SK-N-SH (cell line): ENCODE measurements around the gene ZXDC. TPM values are rescaled to one million over a fixed set of nuclear protein-coding genes. Genes with fewer than 3 reads are reported as not detected.

Experiments used
- CTCF ChIA-PET: fragments of 300-600, 350-600 bp; formaldehyde crosslinking; extraction: SDS; loops from one replicate; lab custom pipeline; 2021; lab: Yijun Ruan, JAX
- POLR2A ChIA-PET: fragments of 350-600 bp; sonication (Branson Sonifier 250); formaldehyde crosslinking; extraction: SDS; loops from one replicate; lab custom pipeline; 2020; ENCODE audit warnings: antibody characterized with exemption, inconsistent platforms; lab: Yijun Ruan, JAX
- DNase-seq: peaks from one replicate; pipeline ENCODE4 v3.0.0; 2012
- H2AFZ ChIP-seq: fragments of 200-600 bp; sonication (generic); 2 replicates; pipeline ENCODE4 v1.8.1; 2016; ENCODE audit warnings: antibody characterized with exemption, mild to moderate bottlenecking, low read depth
- H3F3A ChIP-seq: fragments of 200-600 bp; sonication (generic); replicated peaks from 2 replicates; pipeline ENCODE3; 2016; ENCODE audit warnings: antibody characterized with exemption, mild to moderate bottlenecking; ENCODE audit not compliant: insufficient read depth
- H3K27ac ChIP-seq, 2 experiments: fragments of 200-500 bp in 1 of 2; fragments of 200-600 bp in 1 of 2; sonication (Bioruptor generic) in 1 of 2; sonication (generic), shearing (Covaris generic) in 1 of 2; 2 replicates each; pipeline versions ENCODE4 v1.5.1 to v1.6.1; 2014 to 2016; ENCODE audit warnings: low read depth in 2 of 2, inconsistent platforms in 1 of 2, low read length in 1 of 2, mild to moderate bottlenecking in 1 of 2, mixed read lengths in 1 of 2
- H3K27me3 ChIP-seq: fragments of 200-600 bp; sonication (generic), shearing (Covaris generic); 2 replicates; pipeline ENCODE4 v1.6.1; 2016; ENCODE audit warnings: mixed run types; ENCODE audit not compliant: insufficient read depth
- H3K36me3 ChIP-seq, 2 experiments: fragments of 200-500 bp in 1 of 2; fragments of 200-600 bp in 1 of 2; sonication (Bioruptor generic) in 1 of 2; sonication (generic) in 1 of 2; replicated peaks in 1 of 2; 2 replicates each; pipeline versions ENCODE3 to v1.5.1; 2014 to 2016; ENCODE audit warnings: low read length in 1 of 2, mild to moderate bottlenecking in 1 of 2; ENCODE audit not compliant: insufficient read depth in 2 of 2, control insufficient read depth in 1 of 2
- H3K4me1 ChIP-seq, 2 experiments: fragments of 200-500 bp in 1 of 2; fragments of 200-600 bp in 1 of 2; sonication (Bioruptor generic) in 1 of 2; sonication (generic), shearing (Covaris generic) in 1 of 2; 2 replicates each; pipeline versions ENCODE4 v1.5.1 to v1.6.1; 2014 to 2016; ENCODE audit warnings: low read depth in 1 of 2, low read length in 1 of 2, mixed run types in 1 of 2; ENCODE audit not compliant: insufficient read depth in 2 of 2, control insufficient read depth in 1 of 2
- H3K4me2 ChIP-seq: fragments of 200-600 bp; sonication (generic), shearing (Covaris generic); 2 replicates; pipeline ENCODE4 v1.6.1; 2017; ENCODE audit warnings: mixed run types
- H3K4me3 ChIP-seq, 2 experiments: fragments of 200-500 bp in 1 of 2; fragments of 200-600 bp in 1 of 2; sonication (Bioruptor generic) in 1 of 2; sonication (generic), shearing (Covaris generic) in 1 of 2; 2 replicates each; pipeline versions ENCODE4 v1.5.1 to v1.8.1; 2014 to 2016; ENCODE audit warnings: low read depth in 2 of 2, inconsistent platforms in 1 of 2, low read length in 1 of 2, mild to moderate bottlenecking in 1 of 2, mixed read lengths in 1 of 2, moderate library complexity in 1 of 2
- H3K79me2 ChIP-seq: fragments of 200-600 bp; sonication (generic); 2 replicates; pipeline ENCODE4 v1.8.1; 2017; ENCODE audit warnings: mild to moderate bottlenecking; ENCODE audit not compliant: insufficient read depth
- H3K9ac ChIP-seq: fragments of 200-600 bp; sonication (generic); 2 replicates; pipeline ENCODE4 v1.6.1; 2017; ENCODE audit warnings: mixed run types
- H3K9me2 ChIP-seq: fragments of 200-600 bp; sonication (generic); 2 replicates; pipeline ENCODE4 v1.6.1; 2017; ENCODE audit warnings: mixed run types
- H3K9me3 ChIP-seq: fragments of 200-600 bp; sonication (generic); 2 replicates; pipeline ENCODE4 v1.6.1; 2017; ENCODE audit warnings: mixed run types, mild to moderate bottlenecking, moderate library complexity
- H4K20me1 ChIP-seq: fragments of 200-600 bp; sonication (generic); 2 replicates; pipeline ENCODE4 v1.6.1; 2017; ENCODE audit warnings: mild to moderate bottlenecking, mixed run types; ENCODE audit not compliant: insufficient read depth
- CHD2 ChIP-seq: fragments of 150-350 bp; IDR thresholded peaks from 2 replicates; pipeline ENCODE4 v1.6.1; 2018; ENCODE audit warnings: low read length; ENCODE audit not compliant: partially characterized antibody
- CTCF ChIP-seq: fragments of 200-600 bp; sonication (generic); IDR thresholded peaks from 2 replicates; pipeline ENCODE4 v1.6.1; 2017; ENCODE audit warnings: antibody characterized with exemption, mild to moderate bottlenecking, moderate library complexity
- EP300 ChIP-seq, 2 experiments: IDR thresholded peaks; 2 replicates each; pipeline versions ENCODE4 v1.4.0 to v1.6.1; 2012; ENCODE audit warnings: borderline replicate concordance in 1 of 2, low read depth in 1 of 2, low read length in 1 of 2
- FOXJ3 ChIP-seq: sonication (generic); formaldehyde crosslinking; IDR thresholded peaks from 2 replicates; pipeline ENCODE4 v1.5.1; 2020; ENCODE audit warnings: mild to moderate bottlenecking, missing genetic modification reagents
- FOXM1 ChIP-seq: IDR thresholded peaks from 2 replicates; pipeline ENCODE4 v1.4.0; 2012; ENCODE audit warnings: low read depth, mild to moderate bottlenecking
- GATA2 ChIP-seq: sonication (generic); formaldehyde crosslinking; IDR thresholded peaks from 2 replicates; pipeline ENCODE4 v1.5.0; 2020; ENCODE audit warnings: mild to moderate bottlenecking, missing genetic modification reagents
- JUND ChIP-seq: IDR thresholded peaks from 2 replicates; pipeline ENCODE4 v1.4.0; 2012
- MAX ChIP-seq: IDR thresholded peaks from 2 replicates; pipeline ENCODE4 v1.4.0; 2012; ENCODE audit warnings: low read depth
- NRF1 ChIP-seq: IDR thresholded peaks from 2 replicates; pipeline ENCODE4 v1.6.1; 2012; ENCODE audit warnings: low read depth, mild to moderate bottlenecking, low read length
- POLR2AphosphoS5 ChIP-seq: IDR thresholded peaks from 2 replicates; pipeline ENCODE4 v1.6.1; 2012; ENCODE audit warnings: low read depth, low read length
- RCOR1 ChIP-seq: fragments of 150-350 bp; IDR thresholded peaks from 2 replicates; pipeline ENCODE4 v1.6.1; 2017; ENCODE audit warnings: antibody characterized with exemption, low read length
- RFX5 ChIP-seq: IDR thresholded peaks from 2 replicates; pipeline ENCODE4 v1.6.1; 2012; ENCODE audit warnings: mild to moderate bottlenecking, improper control_type of control experiment, low read length
- RXRA ChIP-seq: IDR thresholded peaks from 2 replicates; pipeline ENCODE4 v1.4.0; 2012; ENCODE audit warnings: low read depth, mild to moderate bottlenecking, borderline replicate concordance
- SIN3A ChIP-seq: IDR thresholded peaks from 2 replicates; pipeline ENCODE4 v1.6.1; 2012; ENCODE audit warnings: low read depth, mild to moderate bottlenecking, low read length, moderate library complexity, borderline replicate concordance
- SMC3 ChIP-seq: IDR thresholded peaks from 2 replicates; pipeline ENCODE4 v1.6.1; 2012; ENCODE audit warnings: low read depth, low read length, improper control_type of control experiment
- YY1 ChIP-seq: IDR thresholded peaks from 2 replicates; pipeline ENCODE4 v1.4.0; 2012; ENCODE audit warnings: low read depth, mild to moderate bottlenecking
- WGBS: methylation state at CpG from one replicate; pipeline ENCODE4 v1.1.6; 2017; ENCODE audit warnings: low lambda C conversion rate; 5-methylcytosine and 5-hydroxymethylcytosine counted together
- polyA plus RNA-seq, 3 experiments: library from polyadenylated mRNA; depleted of rRNA; stranded (reverse); fragments of >200 nt; gene quantifications; 2 replicates each; pipeline ENCODE4 v1.2.3, GENCODE V29; 2012
- TF ChIP-seq, protein P1 (sequence below): IDR thresholded peaks from 2 replicates; pipeline ENCODE4 v1.6.1; 2012; ENCODE audit warnings: mild to moderate bottlenecking, low read depth, low read length, moderate library complexity
- TF ChIP-seq, protein P2 (sequence below): IDR thresholded peaks from 2 replicates; pipeline ENCODE4 v1.4.0; 2012; ENCODE audit warnings: low read depth, borderline replicate concordance

The ZXDC gene
- polyA plus RNA-seq, 1 of the 3 experiments (the other 2 are of a cell fraction) = 8.5 TPM

DNA sequence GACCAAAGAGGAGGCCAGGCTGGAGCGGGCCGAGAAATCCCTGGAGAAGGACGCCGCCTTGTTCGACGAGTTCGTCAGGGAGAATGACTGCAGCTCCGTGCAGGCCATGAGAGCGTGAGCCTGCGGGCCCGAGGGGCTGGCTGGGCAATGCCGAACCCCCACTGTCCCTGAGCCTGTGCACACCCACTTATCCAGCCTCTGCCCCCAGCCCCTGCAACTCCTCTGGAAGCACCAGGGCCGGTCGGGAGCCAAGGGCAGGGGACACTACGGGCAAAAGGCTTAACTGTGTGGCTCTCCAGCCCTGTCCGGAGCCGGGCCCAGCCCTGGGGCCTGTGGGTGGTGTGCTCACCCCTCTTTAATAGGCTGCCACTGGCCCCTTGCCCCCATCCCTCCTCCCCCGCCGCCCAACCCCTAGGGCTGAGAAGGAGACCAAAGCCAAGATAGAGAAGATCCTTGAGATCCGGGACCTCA is 57.0 kb downstream of the ZXDC start:
- no peaks in the 10 kb centered on the region for H3K79me2 ChIP-seq
- H3K4me2 ChIP-seq = no peak overlapping the region
- no peaks in the 10 kb centered on the region for H4K20me1 ChIP-seq
- POLR2A ChIA-PET = no interaction called here
- H3K9me3 ChIP-seq = no peaks in the 10 kb centered on the region
- no peaks in the 10 kb centered on the region for H3K36me3 ChIP-seq
- H3K4me3 ChIP-seq = no peak overlapping the region
- peaks cover 0 to 12% of the 10 kb centered on the region in 2 experiments; a peak in 1 of 4 replicates for H3K4me1 ChIP-seq
- H3K9ac ChIP-seq = no peak overlapping the region
- 81% methylated on average over 11 of the region's 20 CpGs for WGBS
- no peak for TF ChIP-seq RCOR1
- no peak for TF ChIP-seq SMC3
- no peak for TF ChIP-seq MAX
- TF ChIP-seq CHD2 = no peak
- no peak for TF ChIP-seq RXRA
- no peak for TF ChIP-seq FOXJ3
- no peak for TF ChIP-seq FOXM1
- TF ChIP-seq SIN3A = no peak
- TF ChIP-seq, protein P1, sequence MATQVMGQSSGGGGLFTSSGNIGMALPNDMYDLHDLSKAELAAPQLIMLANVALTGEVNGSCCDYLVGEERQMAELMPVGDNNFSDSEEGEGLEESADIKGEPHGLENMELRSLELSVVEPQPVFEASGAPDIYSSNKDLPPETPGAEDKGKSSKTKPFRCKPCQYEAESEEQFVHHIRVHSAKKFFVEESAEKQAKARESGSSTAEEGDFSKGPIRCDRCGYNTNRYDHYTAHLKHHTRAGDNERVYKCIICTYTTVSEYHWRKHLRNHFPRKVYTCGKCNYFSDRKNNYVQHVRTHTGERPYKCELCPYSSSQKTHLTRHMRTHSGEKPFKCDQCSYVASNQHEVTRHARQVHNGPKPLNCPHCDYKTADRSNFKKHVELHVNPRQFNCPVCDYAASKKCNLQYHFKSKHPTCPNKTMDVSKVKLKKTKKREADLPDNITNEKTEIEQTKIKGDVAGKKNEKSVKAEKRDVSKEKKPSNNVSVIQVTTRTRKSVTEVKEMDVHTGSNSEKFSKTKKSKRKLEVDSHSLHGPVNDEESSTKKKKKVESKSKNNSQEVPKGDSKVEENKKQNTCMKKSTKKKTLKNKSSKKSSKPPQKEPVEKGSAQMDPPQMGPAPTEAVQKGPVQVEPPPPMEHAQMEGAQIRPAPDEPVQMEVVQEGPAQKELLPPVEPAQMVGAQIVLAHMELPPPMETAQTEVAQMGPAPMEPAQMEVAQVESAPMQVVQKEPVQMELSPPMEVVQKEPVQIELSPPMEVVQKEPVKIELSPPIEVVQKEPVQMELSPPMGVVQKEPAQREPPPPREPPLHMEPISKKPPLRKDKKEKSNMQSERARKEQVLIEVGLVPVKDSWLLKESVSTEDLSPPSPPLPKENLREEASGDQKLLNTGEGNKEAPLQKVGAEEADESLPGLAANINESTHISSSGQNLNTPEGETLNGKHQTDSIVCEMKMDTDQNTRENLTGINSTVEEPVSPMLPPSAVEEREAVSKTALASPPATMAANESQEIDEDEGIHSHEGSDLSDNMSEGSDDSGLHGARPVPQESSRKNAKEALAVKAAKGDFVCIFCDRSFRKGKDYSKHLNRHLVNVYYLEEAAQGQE = no peak
- TF ChIP-seq, protein P2, sequence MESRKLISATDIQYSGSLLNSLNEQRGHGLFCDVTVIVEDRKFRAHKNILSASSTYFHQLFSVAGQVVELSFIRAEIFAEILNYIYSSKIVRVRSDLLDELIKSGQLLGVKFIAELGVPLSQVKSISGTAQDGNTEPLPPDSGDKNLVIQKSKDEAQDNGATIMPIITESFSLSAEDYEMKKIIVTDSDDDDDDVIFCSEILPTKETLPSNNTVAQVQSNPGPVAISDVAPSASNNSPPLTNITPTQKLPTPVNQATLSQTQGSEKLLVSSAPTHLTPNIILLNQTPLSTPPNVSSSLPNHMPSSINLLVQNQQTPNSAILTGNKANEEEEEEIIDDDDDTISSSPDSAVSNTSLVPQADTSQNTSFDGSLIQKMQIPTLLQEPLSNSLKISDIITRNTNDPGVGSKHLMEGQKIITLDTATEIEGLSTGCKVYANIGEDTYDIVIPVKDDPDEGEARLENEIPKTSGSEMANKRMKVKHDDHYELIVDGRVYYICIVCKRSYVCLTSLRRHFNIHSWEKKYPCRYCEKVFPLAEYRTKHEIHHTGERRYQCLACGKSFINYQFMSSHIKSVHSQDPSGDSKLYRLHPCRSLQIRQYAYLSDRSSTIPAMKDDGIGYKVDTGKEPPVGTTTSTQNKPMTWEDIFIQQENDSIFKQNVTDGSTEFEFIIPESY = no peak
- no peak for TF ChIP-seq NRF1
- TF ChIP-seq JUND = no peak
- TF ChIP-seq POLR2AphosphoS5 = no peak
- no peak for TF ChIP-seq YY1
- TF ChIP-seq EP300 (IDR thresholded peaks at IDR 0.05; ENCODE audit: borderline replicate concordance in 1 of 2, low read depth in 1 of 2, low read length in 1 of 2) = no peak
- no peak for TF ChIP-seq RFX5
- TF ChIP-seq CTCF = no peak
- TF ChIP-seq GATA2 (CRISPR knock-in tag) = no peak
- no peaks in the 10 kb centered on the region for H3K9me2 ChIP-seq
- H3K27me3 ChIP-seq = no peaks in the 10 kb centered on the region
- H3K27ac ChIP-seq = no peak overlapping the region
- CTCF ChIA-PET = no interaction called here
- DNase-seq = peak; percentile 20
- H3F3A ChIP-seq = no peaks in the 10 kb centered on the region
- H2AFZ ChIP-seq = no peak overlapping the region
